HG02588 (cell line): ENCODE measurements around the gene FSD2.
"Not testable (repeated sequence)": the region's sequence is repeated elsewhere in the genome, so short reads cannot be mapped to it uniquely, and the experiment has no call there.

ENCODE experiments used
- ATAC-seq: cut with Tn5 transposase; IDR thresholded peaks from one replicate; pipeline ENCODE4 v1.9.1; 2021; ENCODE audit warnings: mild to moderate bottlenecking, moderate library complexity; ENCODE audit not compliant: unreplicated experiment

The FSD2 gene

DNA sequence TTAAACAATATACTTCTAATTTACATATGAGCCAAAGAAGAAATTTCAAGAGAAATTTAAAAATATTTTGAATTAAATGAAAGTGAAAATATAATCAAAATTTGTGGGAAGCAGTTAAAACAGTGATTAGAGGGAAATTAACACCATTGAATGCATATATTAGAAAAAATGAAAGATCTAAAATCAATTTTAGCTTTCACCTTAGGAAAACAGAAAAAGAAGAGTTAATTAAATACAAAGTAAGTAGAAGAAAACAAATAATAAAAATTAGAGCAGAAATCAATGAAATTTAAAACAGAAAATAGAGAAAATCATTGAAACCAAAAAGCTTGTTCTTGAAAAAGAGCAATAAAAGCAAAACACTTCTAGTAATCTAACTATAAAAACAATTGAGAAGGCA is 57.6 kb downstream of the FSD2 start:
- ATAC-seq = no peak

DNA sequence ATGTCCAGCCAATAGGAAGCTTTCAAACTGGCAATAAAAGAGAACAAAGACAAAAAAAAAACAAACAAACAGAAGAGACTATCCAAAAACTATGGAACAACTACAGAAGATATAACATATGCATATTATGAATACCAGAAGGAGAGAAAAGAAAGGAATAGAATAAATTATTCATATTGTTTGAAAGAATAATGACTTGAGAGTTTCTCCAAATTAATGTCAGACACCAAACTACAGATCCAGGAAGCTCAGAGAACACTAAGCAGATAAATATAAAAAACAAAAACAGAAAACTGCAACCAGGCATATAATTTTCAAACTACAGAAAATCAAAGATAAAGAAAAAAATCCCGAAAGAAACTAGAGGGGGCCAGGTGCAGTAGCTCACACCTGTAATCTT is 62.1 kb downstream of the FSD2 start:
- ATAC-seq = no peak

DNA sequence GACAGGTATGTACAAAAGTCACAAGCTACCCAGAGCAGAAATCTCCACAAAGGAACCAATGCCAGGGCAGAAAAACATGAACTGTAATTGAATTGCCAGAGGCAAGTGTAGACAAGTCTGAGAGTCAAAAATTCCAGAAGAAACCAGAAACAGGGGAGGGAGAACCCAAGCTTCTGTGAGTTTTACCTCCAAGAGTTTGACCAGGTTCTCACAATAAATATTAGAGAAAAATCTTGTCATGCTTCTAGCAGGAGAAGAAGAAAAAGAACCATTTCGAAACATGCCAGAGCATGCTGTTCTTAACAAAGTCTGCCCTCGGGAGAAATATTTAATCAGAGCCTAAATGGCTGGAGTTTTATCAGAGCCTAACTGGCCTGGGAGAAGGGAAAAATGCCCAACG is 63.7 kb downstream of the FSD2 start:
- no peak for ATAC-seq

DNA sequence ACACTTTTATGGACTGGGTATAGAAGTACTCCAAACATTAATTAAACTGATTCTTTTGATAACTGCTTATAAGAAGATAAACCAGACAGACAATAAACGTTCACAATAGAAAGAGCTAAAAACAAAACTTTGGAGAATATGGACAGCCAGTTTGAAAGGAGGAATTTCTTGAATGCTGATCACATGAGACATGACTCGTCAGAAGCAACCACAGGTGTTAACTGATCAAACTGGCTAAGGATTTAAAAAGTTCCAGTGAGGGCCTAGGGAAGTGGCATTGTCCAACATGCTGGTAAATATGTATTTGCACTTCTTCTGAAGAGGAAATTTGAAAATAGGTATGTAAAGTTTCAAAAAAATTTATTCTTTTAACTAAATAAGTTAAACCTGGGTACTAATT is 66.8 kb downstream of the FSD2 start:
- ATAC-seq = no peak

DNA sequence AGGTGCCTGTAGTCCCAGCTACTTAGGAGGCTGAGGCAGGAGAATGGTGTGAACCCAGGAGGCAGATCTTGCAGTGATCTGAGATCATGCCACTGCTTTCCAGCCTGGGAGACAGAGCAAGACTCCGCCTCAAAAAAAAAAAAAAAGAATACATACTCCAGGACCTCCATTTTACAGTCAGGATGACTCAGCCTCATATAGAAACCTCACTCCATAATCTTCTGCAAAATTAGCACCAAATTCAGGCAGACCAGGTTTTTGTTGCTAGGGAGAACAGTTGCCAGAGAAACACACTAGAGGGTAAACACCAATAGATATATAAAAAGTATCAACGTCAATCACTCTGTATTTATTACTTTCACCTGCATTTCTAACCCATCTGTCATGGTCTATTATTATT is 67.9 kb downstream of the FSD2 start:
- no peak for ATAC-seq

DNA sequence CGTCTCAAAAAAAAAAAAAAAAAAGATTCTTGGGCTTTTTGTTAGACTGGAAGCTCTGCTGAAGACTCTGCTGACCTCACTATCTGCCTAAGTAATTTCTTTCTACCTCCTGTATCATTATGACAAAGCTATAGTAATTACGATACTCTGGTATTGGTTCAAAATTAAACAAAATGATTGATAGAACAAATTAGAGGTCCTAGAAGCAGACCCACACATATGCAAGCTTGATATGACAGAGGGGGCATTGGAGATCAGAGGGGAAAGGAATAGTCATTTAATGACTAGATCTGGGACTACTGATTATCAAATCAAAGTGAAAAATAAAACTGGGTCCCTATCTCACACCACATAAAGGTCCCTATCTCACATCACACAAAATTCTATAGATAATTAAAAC is 74.3 kb downstream of the FSD2 start:
- no peak for ATAC-seq

DNA sequence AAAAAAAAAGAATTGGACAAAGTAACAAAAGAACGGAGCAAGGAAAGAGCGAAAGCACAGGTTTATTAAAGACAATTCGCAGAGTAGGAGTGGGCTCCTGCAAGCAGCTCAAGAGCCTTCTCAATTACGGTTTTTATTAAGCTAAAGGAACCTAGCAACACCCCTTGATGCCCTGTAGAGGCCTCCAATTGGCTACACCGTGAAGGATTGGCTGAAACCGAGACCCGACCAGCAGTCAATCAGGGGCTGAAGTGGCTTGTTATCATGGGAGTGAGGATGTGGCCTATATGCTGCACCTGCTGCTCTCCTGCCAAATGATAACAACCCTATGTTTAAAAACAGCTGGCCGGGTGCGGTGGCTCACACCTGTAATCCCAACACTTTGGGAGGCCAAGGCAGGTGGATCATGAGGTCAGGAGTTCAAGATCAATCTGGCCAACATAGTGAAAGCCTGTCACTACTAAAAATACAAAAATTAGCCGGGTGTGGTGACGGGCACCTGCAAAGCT is 75.8 kb downstream of the FSD2 start:
- ATAC-seq = no peak

- ATAC-seq = no peak
Measured at GRCh38 chr15:82726816-82727215, 79.1 kb downstream of the FSD2 start.

GRCh38 chr15:82715003-82715402 is 90.9 kb downstream of the FSD2 start:
- no peak for ATAC-seq

- ATAC-seq = no peak
Measured at GRCh38 chr15:82714016-82714415, 91.9 kb downstream of the FSD2 start.

DNA sequence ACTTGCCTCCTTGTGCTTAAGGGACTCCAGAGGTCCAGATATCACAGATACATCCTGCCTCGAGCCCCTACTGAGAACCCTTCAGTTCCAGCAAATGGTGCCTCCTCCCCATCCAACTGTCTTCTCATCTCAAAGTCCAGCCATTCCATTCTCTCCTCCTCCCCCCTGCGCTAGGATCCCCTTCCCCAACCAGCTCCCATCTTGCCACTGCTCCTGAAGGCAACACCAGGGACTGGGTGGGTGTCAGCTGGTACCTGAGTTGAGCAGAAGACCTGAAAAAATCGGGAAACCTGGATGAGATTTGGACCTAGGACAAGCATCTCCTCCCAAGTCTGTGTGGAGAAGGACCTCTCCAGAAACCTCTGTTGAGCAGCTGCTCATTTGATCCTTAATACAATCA is 93.8 kb downstream of the FSD2 start:
- ATAC-seq = no peak

DNA sequence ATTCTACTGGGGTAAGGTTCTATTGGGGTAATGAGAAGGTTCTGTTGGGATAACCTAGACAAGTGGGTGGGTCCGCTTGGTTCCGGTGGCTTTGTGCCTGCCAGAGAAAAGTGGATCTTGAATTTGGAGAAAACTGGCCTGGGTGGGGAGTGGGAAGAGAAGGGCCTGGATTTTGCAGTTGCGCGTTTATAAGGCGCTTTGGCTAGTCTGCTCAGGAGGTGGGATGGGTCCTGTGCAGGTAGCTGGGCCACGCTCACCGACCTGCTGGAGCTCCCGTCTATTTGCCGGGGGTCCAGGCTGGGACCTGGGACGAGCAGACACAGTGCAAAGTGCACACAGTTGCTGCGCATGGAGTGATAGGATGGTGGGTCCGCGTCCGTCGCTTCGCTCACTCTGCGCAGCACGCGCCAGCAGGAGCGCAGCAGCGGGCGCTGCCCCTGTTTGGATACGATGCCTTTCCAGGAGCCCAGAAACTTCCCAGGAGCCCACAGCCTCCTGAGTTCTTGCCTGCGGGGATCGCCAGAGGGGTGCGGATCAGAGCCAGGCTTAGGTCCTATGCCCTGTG is 94.9 kb downstream of the FSD2 start:
- ATAC-seq = no peak

- no peak for ATAC-seq
Measured at GRCh38 chr15:82710208-82710555, 95.7 kb downstream of the FSD2 start.

GRCh38 chr15:82709421-82710207 is 96.3 kb downstream of the FSD2 start, which contains the start of gene AP3B2:
TSS of gene AP3B2 (minus strand) at chr15:82709875. CDS start at chr15:82709706, 169 bp downstream.
- peak; percentile 84 for ATAC-seq

DNA sequence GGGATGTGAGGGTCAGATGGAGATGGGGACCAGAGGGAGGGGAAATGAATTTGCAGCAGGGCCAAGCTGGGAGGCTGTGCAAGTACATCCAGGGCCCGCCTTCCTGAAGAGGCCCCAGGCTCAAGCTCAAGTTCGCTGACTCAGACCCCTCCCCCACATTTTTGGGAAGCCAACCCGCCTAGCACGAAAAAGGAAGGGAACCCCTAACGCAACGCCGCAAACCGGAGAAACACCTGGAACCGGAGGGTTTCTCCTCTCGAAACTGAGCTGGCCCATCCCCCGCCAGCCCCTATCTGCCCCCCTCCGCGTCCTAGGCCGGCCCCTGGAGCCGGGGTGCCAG is 96.8 kb downstream of the FSD2 start:
- ATAC-seq = peak; percentile 8

DNA sequence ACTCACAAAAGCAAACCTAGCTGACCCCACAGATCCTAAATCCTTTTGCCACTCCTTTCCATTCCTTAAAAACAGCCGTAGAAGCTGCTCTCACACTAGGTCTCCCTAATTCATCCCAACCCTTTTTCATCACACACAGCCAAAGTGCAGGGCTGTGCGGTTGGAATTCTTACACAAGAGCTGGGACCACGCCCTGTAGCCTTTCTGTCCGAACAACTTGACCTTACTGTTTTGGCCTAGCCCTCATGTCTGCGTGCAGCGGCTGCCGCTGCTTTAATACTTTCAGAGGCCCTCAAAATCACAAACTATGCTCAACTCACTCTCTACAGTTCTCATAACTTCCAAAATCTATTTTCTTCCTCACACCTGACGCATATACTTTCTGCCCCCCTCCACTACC is 100.0 kb downstream of the FSD2 start:
- ATAC-seq = not testable (repeated sequence)
